Measurements from ENCODE around the gene POLD3. TPM values are rescaled to one million over a fixed set of nuclear protein-coding genes. Genes with fewer than 3 reads are reported as not detected.

The POLD3 gene
- total RNA-seq, 2 donors from 2014 or later, result 38.5 to 52.2 TPM

GRCh38 chr11:74687237-74688023 is 95.0 kb downstream of the POLD3 start:
- no peaks in the 10 kb centered on the region for H3K4me1 Mint-ChIP-seq
- H3K36me3 Mint-ChIP-seq (ENCODE audit: low read depth), result no peaks in the 10 kb centered on the region
- H3K27ac Mint-ChIP-seq, result no peak overlapping the region
- H3K27me3 Mint-ChIP-seq (ENCODE audit: insufficient read depth), result peaks cover 6% of the 10 kb centered on the region
- Histone ChIP-seq H3K4me3 (ENCODE audit: low read length) (no peak overlapping the region), H3K36me3 (ENCODE audit: control insufficient read depth, insufficient read depth, low read length) (no peaks in the 10 kb centered on the region), H3K9me3 (ENCODE audit: control insufficient read depth, low read length) (no peaks in the 10 kb centered on the region), H3K4me1 (ENCODE audit: control insufficient read depth, insufficient read depth, low read length) (no peaks in the 10 kb centered on the region), H3K9ac (ENCODE audit: extremely low read depth, low read length, poor library complexity, severe bottlenecking) (no peak overlapping the region), H3K27me3 (ENCODE audit: control insufficient read depth, insufficient read depth, low read length, poor library complexity, severe bottlenecking) (peaks cover 13% of the 10 kb centered on the region), H3K27ac (ENCODE audit: low read depth, low read length) (no peak overlapping the region)
- no peaks in the 10 kb centered on the region for H3K9me3 Mint-ChIP-seq
- no peak for DNase-seq
- no peak for TF ChIP-seq CTCF (conservative IDR thresholded peaks at IDR 0.05)
- WGBS, 2 experiments (ENCODE audit: insufficient coverage in 1 of 2, insufficient read length in 1 of 2), result 73 to 79% methylated on average over 4 to 6 of the region's 6 CpGs
- H3K4me3 Mint-ChIP-seq, result no peak overlapping the region

GRCh38 chr11:74689666-74690065 is 97.3 kb downstream of the POLD3 start:
- no peak overlapping the region for H3K4me3 ChIP-seq (ENCODE audit: low read length)
- no peak for TF ChIP-seq CTCF (conservative IDR thresholded peaks at IDR 0.05)
- H3K36me3 Mint-ChIP-seq (ENCODE audit: low read depth), result no peaks in the 10 kb centered on the region
- 96% methylated on average over 4 of the region's 4 CpGs for WGBS, 2 experiments (ENCODE audit: insufficient coverage in 1 of 2, insufficient read length in 1 of 2)
- H3K4me3 Mint-ChIP-seq, result no peak overlapping the region
- no peaks in the 10 kb centered on the region for H3K9me3 Mint-ChIP-seq
- no peaks in the 10 kb centered on the region for H3K36me3 ChIP-seq (ENCODE audit: control insufficient read depth, insufficient read depth, low read length)
- no peak overlapping the region for H3K27ac Mint-ChIP-seq
- H3K4me1 ChIP-seq (ENCODE audit: control insufficient read depth, insufficient read depth, low read length), result no peaks in the 10 kb centered on the region
- no peaks in the 10 kb centered on the region for H3K27me3 Mint-ChIP-seq (ENCODE audit: insufficient read depth)
- no peak for DNase-seq
- H3K4me1 Mint-ChIP-seq, result no peaks in the 10 kb centered on the region
- H3K27me3 ChIP-seq (ENCODE audit: control insufficient read depth, insufficient read depth, low read length, poor library complexity, severe bottlenecking), result no peaks in the 10 kb centered on the region
- no peak overlapping the region for H3K9ac ChIP-seq (ENCODE audit: extremely low read depth, low read length, poor library complexity, severe bottlenecking)
- H3K9me3 ChIP-seq (ENCODE audit: control insufficient read depth, low read length), result no peaks in the 10 kb centered on the region
- H3K27ac ChIP-seq (ENCODE audit: low read depth, low read length), result no peak overlapping the region

GRCh38 chr11:74691755-74692154 is 99.4 kb downstream of the POLD3 start:
- H3K4me1 ChIP-seq (ENCODE audit: control insufficient read depth, insufficient read depth, low read length), result peaks cover 5% of the 10 kb centered on the region
- Mint-ChIP-seq H3K36me3 (ENCODE audit: low read depth) (no peaks in the 10 kb centered on the region), H3K27ac (no peak overlapping the region), H3K4me3 (no peak overlapping the region), H3K27me3 (ENCODE audit: insufficient read depth) (no peaks in the 10 kb centered on the region), H3K4me1 (peaks cover 6% of the 10 kb centered on the region), H3K9me3 (no peaks in the 10 kb centered on the region)
- no peak overlapping the region for H3K9ac ChIP-seq (ENCODE audit: extremely low read depth, low read length, poor library complexity, severe bottlenecking)
- no peak overlapping the region for H3K27ac ChIP-seq (ENCODE audit: low read depth, low read length)
- 80 to 91% methylated on average over 2 to 4 of the region's 4 CpGs for WGBS, 2 experiments (ENCODE audit: insufficient coverage in 1 of 2, insufficient read length in 1 of 2)
- no peak for TF ChIP-seq CTCF (conservative IDR thresholded peaks at IDR 0.05)
- H3K9me3 ChIP-seq (ENCODE audit: control insufficient read depth, low read length), result no peaks in the 10 kb centered on the region
- DNase-seq, result no peak
- no peak overlapping the region for H3K4me3 ChIP-seq (ENCODE audit: low read length)
- no peaks in the 10 kb centered on the region for H3K27me3 ChIP-seq (ENCODE audit: control insufficient read depth, insufficient read depth, low read length, poor library complexity, severe bottlenecking)
- H3K36me3 ChIP-seq (ENCODE audit: control insufficient read depth, insufficient read depth, low read length), result no peaks in the 10 kb centered on the region

Other genes starting within 250 kb of the POLD3 start
- 10 to 100 TPM; 12.0 to 16.1 TPM for gene PGM2L1, start 194.1 kb upstream of the POLD3 start, total RNA-seq
- 1 to 10 TPM; 3.6 to 9.0 TPM for gene KCNE3, start 125.0 kb upstream of the POLD3 start, total RNA-seq
- gene LIPT2, start 98.9 kb upstream of the POLD3 start, total RNA-seq, result 1 to 10 TPM; 6.7 to 9.4 TPM
- gene CHRDL2, start 138.8 kb downstream of the POLD3 start, total RNA-seq, result 1 to 10 TPM in 1 of 2 donors, under 1 TPM in 1; 0.44 to 1.2 TPM
- 10 to 100 TPM; 18.3 to 23.6 TPM for gene RNF169, start 156.3 kb downstream of the POLD3 start, total RNA-seq

Measured in endodermal cell (in vitro differentiated cells).